HG02840 (cell line): ENCODE results near the gene WNK1.
"Not testable (repeated sequence)": the region's sequence is repeated elsewhere in the genome, so short reads cannot be mapped to it uniquely, and the experiment has no call there.

Source experiments
- ATAC-seq: cut with Tn5 transposase; IDR thresholded peaks from one replicate; pipeline ENCODE4 v1.9.1; 2021; ENCODE audit warnings: mild to moderate bottlenecking, moderate library complexity, moderate number of reproducible peaks; ENCODE audit not compliant: unreplicated experiment, low FRiP score

The WNK1 gene

DNA sequence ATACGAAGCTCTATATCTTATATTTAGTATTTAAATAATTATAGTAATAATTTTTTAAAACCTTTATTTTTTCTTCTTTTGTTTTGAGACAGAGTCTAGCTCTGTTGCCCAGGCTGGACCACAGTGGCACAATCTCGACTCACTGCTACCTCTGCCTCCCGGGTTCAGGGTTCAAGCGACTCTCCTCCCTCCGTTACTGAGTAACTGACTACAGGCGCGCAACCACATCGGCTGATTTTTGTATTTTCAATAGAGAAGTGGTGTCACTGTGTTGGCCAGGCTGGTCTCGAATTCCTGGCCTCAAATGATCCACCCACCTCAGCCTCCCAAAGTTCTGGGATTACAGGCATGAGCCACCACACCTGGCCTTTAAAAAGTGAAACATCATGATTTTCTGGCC, 13.0 kb upstream of the WNK1 start:
- no peak for ATAC-seq

DNA sequence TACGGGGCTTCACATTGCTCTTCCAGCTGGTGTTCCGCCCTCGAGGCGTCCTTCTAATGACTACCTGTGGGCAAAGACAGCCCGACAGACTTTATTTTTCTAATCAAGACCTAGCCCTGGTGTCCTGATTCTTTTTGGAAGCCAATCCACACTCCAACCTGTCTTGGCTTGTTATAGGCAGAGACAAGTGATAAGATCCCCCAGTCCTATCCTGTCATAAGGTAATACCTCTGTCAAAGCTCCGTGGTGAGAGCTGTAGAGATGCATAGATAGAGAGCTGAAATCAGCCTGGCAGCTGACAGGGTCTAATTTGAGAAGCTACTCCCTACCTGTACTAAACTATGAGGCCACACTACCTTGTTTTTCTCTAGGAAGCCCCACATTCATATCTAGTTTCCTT, 11.5 kb upstream of the WNK1 start:
- no peak for ATAC-seq

DNA sequence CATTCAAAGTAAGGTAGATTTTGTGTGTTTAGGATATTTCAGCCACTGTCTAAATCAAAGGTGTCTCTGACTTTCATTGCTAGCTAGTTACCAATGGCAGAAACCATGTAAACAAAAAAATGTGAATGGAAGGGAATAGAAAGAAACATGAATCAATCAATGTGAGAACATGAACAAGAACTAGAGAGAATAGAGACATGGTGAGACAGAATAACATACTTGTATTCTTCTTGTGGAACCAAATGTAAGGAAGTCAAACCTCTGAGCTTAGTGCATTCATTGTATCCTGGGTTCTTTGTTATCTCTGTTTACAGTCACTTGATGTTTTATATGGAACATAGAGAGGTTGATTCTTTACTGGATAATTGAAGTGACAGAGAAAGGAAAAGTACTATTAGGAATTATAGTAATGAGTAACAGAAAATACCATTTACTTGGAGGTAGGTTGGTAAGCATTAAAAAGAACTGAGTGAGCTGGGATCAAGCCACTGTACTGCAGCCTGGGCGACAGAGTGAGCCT, 2.6 kb upstream of the WNK1 start:
- ATAC-seq: no peak

DNA sequence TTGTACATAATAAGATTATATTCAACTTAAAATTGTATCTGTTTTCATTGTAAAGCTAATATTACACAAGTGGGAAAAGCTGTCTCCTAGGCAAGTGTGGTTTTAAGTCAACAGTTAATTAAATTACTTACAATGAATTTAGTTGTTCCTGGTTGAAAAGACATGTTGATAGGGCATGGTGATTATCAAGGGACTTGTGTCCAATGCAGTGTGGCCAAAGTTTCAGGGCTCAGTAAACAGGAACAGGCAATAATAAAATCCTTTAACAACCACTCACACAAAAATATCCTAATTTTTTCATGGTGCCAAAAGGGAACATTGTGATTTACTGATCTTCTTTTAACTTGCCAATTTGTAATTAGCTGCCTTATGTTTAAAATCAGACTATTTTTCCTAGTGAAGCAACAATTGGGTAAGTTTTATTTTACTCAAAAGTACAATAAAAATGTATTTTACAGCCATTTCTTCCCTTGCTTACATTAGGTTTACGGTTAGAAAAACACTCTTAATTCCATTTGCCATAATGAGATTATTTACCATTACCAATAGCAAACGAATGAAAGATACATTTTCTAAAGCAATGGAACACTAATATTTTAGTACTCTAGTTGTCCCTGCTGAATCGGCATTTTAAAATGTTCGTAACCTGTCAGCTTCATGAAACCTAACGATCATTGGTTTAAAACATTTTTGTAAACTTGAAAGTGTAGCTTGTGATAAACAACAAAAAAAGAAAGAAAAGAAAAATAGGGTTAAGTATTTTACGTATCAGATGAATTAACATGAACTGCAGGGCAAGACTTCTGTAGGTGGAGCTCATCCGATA, 1.8 kb upstream of the WNK1 start:
- no peak for ATAC-seq

DNA sequence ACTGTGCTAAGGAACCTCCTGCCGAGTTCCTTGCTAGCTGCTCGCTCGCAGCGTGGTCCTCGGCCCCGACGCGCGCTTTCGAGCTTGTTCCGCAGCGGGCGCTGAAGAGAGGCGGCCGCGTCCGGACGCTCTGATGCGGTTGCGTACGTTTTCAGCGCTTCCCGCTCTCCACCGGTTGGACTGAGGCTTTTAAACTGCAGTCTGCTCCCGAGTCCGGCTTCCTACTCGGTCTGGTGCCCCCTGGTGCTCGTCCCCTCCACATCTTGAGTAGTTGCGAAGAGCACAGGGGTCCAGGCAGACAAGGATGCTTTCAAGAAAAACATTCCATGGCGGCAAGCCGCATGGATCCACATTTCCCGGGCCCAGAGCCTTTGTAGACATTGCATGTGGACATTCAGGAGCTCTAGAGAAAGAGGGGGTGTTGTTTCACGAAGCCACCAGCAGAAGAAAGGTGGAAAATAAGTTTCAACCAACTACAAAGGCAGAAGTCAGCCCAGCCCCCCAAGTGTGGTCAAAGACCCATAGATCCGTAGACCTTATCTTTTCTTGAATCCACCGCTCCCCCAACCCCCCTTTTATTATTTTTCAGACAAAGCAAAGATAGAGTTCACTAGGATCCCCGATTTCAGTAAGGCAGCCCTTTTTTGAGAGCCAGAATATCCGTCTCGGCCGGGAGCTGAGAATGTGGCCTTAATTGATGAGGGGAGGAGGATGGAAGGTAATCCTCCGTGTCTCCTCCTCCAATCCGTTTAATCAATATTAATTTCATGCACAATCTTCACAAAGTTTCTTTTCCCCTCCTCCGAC, 984 bp upstream of the WNK1 start:
- peak; percentile 26 for ATAC-seq

DNA sequence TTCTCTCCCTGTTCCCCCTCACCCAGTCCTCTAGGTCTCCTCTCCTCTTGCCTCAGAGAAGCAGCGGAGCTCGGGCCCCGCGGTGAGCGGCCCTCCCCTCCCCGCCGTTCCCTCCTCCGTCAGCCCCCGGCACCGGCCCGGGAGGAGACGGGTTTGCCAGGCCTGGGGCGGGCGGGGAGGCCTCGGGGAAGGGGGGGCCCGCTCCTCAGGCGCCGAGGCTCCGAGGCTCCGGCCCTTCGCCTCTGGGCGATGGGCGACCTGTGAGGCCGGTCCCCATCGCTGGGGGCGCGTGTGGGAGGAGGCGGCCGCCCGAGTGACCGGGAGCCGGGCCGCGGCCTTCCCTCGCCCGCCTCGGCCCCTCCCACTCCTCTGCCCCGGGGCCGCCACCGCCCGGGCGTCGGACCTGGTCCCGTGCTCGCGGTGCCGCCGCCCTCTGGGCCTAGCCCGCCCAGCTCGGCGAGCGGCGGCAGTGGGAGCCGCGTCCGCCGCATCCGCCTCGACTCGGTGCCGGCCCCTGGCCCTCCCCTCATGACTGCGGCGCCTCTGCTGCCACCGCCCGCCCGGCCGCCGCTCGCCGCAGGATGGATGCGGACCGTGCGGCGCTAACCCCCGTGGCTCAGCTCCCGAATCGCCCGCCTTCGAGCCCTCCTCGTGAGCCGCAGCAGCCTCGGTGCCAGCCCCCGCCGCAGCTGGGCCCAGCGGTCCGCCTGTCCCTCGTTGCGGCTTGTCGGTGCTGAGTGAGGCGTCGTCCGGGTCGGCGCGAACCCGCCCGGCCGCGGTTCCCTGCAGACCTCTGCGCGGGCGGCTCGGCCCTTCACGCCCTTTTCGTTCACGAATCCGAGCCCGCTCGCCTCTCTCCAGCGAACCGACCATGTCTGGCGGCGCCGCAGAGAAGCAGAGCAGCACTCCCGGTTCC, 574 bp downstream of the WNK1 start:
- ATAC-seq: peak; percentile 33

DNA sequence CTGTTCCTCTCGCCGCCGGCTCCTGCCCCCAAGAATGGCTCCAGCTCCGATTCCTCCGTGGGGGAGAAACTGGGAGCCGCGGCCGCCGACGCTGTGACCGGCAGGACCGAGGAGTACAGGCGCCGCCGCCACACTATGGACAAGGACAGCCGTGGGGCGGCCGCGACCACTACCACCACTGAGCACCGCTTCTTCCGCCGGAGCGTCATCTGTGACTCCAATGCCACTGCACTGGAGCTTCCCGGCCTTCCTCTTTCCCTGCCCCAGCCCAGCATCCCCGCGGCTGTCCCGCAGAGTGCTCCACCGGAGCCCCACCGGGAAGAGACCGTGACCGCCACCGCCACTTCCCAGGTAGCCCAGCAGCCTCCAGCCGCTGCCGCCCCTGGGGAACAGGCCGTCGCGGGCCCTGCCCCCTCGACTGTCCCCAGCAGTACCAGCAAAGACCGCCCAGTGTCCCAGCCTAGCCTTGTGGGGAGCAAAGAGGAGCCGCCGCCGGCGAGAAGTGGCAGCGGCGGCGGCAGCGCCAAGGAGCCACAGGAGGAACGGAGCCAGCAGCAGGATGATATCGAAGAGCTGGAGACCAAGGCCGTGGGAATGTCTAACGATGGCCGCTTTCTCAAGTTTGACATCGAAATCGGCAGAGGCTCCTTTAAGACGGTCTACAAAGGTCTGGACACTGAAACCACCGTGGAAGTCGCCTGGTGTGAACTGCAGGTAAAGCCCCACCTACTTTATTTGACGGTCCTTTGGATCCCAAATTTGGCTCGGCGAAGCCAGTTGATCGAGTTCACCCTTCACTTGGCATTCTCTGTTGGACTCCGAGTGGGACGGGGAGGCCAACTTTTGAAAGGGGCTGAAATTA, 1.5 kb downstream of the WNK1 start:
- no peak for ATAC-seq

DNA sequence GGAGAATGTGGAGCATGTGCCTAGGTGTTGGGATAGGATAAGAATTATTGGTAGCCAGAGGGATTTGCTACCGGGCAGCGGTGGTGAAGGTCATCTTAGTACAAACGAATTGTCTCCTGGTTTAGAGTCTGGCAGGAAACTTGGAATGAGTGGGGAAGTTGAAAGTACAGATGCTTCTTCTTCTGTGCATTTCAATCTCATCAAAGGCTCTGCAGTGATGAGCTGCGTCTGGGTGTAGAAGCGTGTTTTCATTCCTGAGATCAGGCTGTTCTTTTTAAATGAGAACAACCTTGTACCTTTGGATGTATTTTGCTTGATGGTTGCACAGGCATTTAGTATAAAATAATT, 2.1 kb downstream of the WNK1 start:
- ATAC-seq: no peak

DNA sequence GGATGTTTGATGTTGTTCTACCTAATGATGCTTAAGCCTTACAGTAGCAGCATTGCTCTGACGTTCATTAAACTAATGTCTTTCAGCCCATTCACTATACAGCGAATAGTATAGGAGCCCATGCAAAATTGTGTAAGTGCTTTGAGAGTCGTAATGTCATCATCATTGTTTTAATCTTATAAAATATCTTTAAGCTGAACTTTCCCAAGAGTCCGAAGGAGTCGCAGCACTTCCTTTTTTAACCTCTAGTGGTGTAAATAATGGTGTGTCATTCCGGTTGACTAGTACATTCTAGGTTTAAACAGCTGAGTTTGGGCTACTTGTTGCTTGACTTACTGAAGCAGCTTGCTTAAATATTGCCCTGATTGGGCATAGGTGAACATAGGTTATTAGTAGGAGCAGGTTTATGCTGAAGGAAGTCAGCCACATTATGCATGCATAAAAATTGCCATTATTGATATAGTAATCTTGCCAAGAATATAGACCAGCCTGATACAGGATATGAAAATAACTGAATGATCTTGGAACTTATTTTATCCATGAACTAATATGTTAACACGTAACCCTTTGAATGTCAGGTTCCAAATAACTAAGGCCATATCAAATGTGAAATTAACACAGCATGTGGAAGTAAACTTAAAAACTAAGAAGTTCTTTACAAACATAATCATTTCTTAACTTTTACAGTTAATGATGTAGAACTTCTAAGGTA, 2.6 kb downstream of the WNK1 start:
- ATAC-seq: no peak

DNA sequence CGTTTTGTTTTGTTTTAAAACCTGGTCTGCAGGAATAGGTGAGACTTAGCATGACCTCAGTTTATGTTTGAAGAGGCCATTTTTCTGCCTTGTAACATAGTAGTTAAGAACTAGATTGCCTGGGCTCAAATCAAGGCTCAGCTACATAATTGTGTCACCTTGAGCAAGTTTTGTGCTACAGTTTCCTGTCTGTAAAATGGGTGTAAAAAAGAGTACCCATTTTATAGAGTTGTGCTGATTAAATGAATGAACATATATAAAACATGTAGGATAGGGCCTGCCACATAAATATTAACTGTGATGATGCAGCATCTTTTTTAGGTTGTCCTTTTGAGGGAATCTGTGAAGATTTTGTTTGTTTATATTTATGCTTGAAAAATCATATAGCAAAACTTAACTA, 7.2 kb downstream of the WNK1 start:
- ATAC-seq: no peak

DNA sequence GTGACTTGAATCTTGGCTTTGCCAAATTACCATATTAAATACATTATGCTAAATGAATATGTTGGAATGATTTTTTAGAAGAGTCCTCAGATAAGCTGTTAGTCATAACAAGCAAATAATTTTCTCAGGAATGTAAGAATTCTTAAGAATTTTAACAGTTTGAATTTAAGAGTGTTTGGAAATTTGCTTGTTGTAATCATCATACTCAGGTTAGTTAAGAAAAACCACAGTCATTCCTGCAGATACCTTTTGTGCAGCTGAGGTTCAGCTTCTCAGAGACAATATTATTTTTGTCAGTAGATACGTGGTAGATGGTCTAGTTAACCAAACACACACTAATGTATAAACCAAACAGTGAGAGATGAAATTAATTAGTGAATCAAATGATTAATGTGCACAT, 8.9 kb downstream of the WNK1 start:
- no peak for ATAC-seq

DNA sequence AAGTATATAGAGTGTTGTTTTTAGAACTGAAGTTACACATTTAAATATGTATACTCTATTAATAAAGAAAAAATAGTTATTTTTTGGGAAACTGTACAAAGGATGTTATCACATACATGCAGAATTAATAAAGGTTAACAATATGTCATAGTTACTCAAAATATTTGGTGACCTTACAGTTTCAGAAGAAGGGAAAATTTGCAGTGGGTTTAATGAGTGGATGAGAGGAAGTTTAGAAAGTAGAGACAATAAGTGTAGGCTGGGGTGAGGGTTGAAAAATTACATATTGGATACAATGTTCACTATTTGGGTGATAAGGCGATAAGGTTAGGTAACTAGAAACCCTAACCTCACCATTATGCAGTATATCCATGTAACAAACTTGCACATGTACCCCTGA, 13.5 kb downstream of the WNK1 start:
- no peak for ATAC-seq

DNA sequence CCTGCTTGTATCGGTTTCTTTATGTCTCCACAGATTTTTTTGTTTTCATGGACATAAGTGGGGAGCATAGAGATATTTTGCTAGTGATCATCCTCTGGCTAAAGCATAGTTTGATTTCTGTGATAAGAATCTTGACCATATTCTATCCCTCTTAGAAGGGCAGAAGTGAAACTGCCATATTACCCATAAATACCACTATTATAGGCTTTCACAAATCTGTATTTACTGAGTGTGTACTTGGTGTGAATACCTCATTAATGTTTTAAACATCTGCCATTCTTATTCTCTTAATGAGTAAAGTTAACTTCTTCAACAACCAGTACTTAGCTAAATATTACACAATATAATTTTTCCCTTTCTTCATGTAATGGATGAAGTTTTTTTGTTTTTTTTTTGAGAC, 16.1 kb downstream of the WNK1 start:
- no peak for ATAC-seq

DNA sequence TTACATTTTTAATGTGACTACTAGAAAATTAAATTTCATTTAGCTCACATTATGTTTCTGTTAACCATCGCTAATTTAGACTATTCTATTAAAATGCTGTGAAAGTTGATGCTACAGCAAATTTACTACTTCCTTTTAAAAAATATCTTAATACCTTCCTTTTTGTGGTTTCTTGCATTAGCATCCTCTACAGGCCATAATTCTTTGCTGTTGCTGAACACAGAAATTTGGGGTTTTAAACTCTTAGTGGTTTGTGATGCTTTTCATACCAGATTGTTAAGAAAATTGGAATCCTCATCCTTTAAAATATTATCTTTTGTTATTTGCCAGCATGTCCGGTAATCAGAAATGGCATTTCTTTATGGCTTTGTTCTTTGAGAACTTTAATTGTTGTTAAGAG, 18.1 kb downstream of the WNK1 start:
- no peak for ATAC-seq

DNA sequence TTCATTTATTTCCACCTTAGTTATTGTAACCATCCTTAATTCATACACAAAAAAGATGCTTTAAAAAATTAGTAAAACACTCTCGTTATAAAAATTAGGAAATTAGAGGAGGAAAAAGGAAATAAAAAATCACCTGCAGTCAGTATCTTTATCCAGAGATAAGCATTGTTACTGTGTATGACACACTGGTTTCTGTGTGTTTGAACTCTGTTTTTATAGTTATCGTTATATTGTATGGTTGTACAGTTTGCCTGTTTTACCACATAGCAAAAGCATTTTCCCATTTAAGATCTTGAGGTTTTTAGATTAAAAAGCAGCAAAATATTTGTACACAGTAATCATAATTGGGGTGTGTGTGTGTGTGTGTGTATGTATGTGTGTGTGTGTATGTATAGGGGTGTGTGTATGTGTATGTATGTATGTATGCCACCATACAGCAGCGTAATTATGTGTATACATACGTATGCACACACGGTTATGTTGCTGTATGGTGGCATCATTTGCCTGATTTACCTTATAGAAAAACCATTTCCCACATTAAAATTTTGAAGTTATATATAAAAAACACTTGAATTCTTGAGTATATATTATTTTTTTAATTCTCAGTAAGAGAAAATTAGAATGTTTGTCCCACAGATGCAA, 19.8 kb downstream of the WNK1 start:
- no peak for ATAC-seq

DNA sequence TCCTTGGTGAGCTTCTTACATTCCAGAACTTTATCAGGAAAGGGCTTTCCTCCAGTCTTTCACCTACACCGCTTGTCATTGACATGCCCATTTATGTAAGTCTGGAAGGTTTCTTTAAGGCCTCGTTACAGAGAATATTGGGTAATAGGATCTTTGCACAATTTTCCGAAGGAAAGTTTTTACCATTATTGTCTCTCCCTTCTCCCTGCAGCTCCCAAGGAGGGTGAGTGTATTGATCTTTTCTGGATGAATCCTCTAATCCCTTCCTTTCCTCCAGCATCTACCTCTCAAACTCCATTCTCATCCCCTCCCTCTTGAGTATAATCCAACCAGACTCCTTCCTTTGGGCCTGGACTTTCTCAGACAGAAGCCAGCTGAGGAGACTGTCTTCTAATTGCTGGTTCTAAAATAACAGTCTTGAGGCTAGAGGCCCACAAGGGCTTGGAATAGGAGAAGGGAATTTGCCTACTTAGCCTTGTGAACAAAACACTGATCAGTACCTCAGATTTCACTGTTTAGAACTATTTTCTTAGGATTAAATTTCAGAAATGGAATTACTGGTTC, 21.8 kb downstream of the WNK1 start:
- no peak for ATAC-seq

DNA sequence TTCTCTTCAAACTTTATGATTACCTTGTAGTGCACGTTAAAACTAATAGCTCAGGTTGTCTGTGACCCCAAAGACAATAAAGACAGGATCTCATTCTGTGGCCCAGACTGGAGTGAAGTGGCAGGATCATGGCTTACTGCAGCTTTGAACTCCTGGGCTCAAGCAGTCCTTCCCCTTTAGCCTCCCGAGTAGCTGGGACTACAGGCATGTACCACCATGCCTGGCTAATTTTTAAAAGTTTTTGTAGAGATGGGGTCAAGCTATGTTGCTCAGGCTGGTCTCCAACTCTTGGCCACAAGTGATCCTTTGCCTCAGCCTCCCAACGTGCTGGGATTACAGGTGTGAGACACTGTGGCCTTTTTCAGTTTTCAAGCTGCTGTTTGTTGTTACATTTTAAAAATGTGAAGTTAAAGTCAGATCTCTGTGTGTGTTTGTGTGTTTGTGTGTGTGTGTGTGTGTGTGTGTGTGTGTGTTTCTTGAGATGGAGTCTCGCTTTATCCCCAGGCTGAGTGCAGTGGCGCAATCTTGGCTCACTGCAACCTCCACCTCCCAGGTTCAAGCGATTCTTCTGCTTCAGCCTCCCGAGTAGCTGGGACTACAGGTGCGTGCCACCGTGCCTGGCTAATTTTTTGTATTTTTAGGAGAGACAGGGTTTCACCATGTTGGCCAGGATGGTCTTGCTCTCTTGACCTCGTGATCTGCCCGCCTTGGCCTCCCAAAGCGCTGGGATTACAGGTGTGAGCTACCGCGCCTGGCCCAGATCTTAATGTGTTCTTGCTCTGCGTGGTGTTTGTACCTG, 23.8 kb downstream of the WNK1 start:
- not testable (repeated sequence) for ATAC-seq
